Loucy (cell line): ENCODE results near the gene CEP290.

ENCODE experiments used
- H2AFZ ChIP-seq: fragments of 200-600 bp; sonication (generic); 2 replicates; pipeline ENCODE4 v1.6.0; 2016; ENCODE audit warnings: antibody characterized with exemption, mild to moderate bottlenecking, low read length, moderate library complexity
- H3F3A ChIP-seq: fragments of 200-600 bp; 2 replicates; pipeline ENCODE4 v1.6.0; 2016; ENCODE audit warnings: antibody characterized with exemption, low read depth, mild to moderate bottlenecking
- H3K27me3 ChIP-seq: fragments of 200-600 bp; sonication (generic); 2 replicates; pipeline ENCODE4 v1.6.1; 2014; ENCODE audit warnings: low read length, mild to moderate bottlenecking; ENCODE audit not compliant: insufficient read depth, poor library complexity, severe bottlenecking
- H3K36me3 ChIP-seq: fragments of 200-600 bp; sonication (generic); 2 replicates; pipeline ENCODE4 v1.6.1; 2016; ENCODE audit warnings: low read length; ENCODE audit not compliant: insufficient read depth
- H3K4me1 ChIP-seq: fragments of 200-600 bp; sonication (generic); 2 replicates; pipeline ENCODE4 v1.5.1; 2014; ENCODE audit warnings: low read length, mild to moderate bottlenecking; ENCODE audit not compliant: insufficient read depth, poor library complexity, severe bottlenecking
- H3K4me2 ChIP-seq: fragments of 200-600 bp; sonication (generic); 2 replicates; pipeline ENCODE4 v1.6.0; 2014; ENCODE audit warnings: antibody characterized with exemption, low read length, low read depth, mild to moderate bottlenecking; ENCODE audit not compliant: poor library complexity, severe bottlenecking
- H3K4me3 ChIP-seq: fragments of 200-600 bp; sonication (generic); 2 replicates; pipeline ENCODE4 v1.5.1; 2014; ENCODE audit warnings: low read length, mild to moderate bottlenecking, mixed read lengths; ENCODE audit not compliant: poor library complexity, severe bottlenecking
- H3K79me2 ChIP-seq: fragments of 200-600 bp; sonication (generic); 2 replicates; pipeline ENCODE4 v1.6.1; 2014; ENCODE audit warnings: low read length; ENCODE audit not compliant: insufficient read depth
- H3K9ac ChIP-seq: fragments of 200-600 bp; sonication (generic); 2 replicates; pipeline ENCODE4 v1.6.0; 2014; ENCODE audit warnings: mild to moderate bottlenecking, low read depth, low read length, moderate library complexity; ENCODE audit not compliant: poor library complexity, severe bottlenecking
- H3K9me2 ChIP-seq: fragments of 200-600 bp; sonication (generic); replicated peaks from 2 replicates; pipeline ENCODE4 v1.6.1; 2016; ENCODE audit warnings: low read depth, low read length, mixed read lengths
- H3K9me3 ChIP-seq: fragments of 200-600 bp; sonication (generic); 2 replicates; pipeline ENCODE4 v1.6.1; 2014; ENCODE audit warnings: mild to moderate bottlenecking, antibody characterized with exemption, low read length, low read depth; ENCODE audit not compliant: insufficient read depth
- H4K20me1 ChIP-seq: fragments of 200-600 bp; sonication (generic); 2 replicates; pipeline ENCODE4 v1.6.0; 2014; ENCODE audit warnings: antibody characterized with exemption, low read length, mild to moderate bottlenecking; ENCODE audit not compliant: insufficient read depth, poor library complexity, severe bottlenecking
- CTCF ChIP-seq: fragments of 200-600 bp; sonication (generic); conservative IDR thresholded peaks from 2 replicates; pipeline ENCODE4 v1.5.1; 2014; ENCODE audit warnings: mild to moderate bottlenecking, antibody characterized with exemption, low read length
- EZH2phosphoT487 ChIP-seq: fragments of 200-600 bp; IDR thresholded peaks from 2 replicates; pipeline ENCODE4 v1.6.1; 2018; ENCODE audit warnings: antibody characterized with exemption, mild to moderate bottlenecking, moderate library complexity, borderline replicate concordance

CEP290 gene

GRCh38 chr12:88093573-88093972, 48.3 kb downstream of the CEP290 start:
- Histone ChIP-seq H3K4me1 (no peaks in the 10 kb centered on the region), H4K20me1 (no peaks in the 10 kb centered on the region), H3K9me3 (no peaks in the 10 kb centered on the region), H3K9me2 (no peaks in the 10 kb centered on the region), H3K9ac (no peak overlapping the region), H3K79me2 (no peaks in the 10 kb centered on the region), H3K36me3 (peaks cover 9% of the 10 kb centered on the region; the same call in 1 of the 2 replicates), H3K4me3 (no peak overlapping the region), H3F3A (no peaks in the 10 kb centered on the region), H2AFZ (no peak overlapping the region), H3K4me2 (no peak overlapping the region), H3K27me3 (no peaks in the 10 kb centered on the region)
- TF ChIP-seq EZH2phosphoT487 = no peak
- no peak for TF ChIP-seq CTCF

GRCh38 chr12:88092771-88093170, 49.1 kb downstream of the CEP290 start:
- TF ChIP-seq CTCF (no peak), EZH2phosphoT487 (no peak)

GRCh38 chr12:88084210-88084609, 57.7 kb downstream of the CEP290 start:
- Histone ChIP-seq H3K9me3 (no peaks in the 10 kb centered on the region), H3K4me1 (no peaks in the 10 kb centered on the region), H3K79me2 (no peaks in the 10 kb centered on the region), H3F3A (no peaks in the 10 kb centered on the region), H3K9me2 (no peaks in the 10 kb centered on the region), H3K27me3 (no peaks in the 10 kb centered on the region), H3K9ac (no peak overlapping the region), H2AFZ (no peak overlapping the region), H3K4me3 (no peak overlapping the region), H4K20me1 (no peaks in the 10 kb centered on the region), H3K36me3 (peaks cover 44% of the 10 kb centered on the region; the same call in 1 of the 2 replicates), H3K4me2 (no peak overlapping the region)
- no peak for TF ChIP-seq CTCF
- TF ChIP-seq EZH2phosphoT487 = no peak

More at GRCh38 chr12:88092771-88093170, 49.1 kb downstream of the CEP290 start:
- Histone ChIP-seq H3F3A (no peaks in the 10 kb centered on the region), H3K9me3 (no peaks in the 10 kb centered on the region), H3K27me3 (no peaks in the 10 kb centered on the region), H3K4me3 (no peak overlapping the region), H3K4me2 (no peak overlapping the region), H3K79me2 (no peaks in the 10 kb centered on the region), H3K9me2 (no peaks in the 10 kb centered on the region), H3K36me3 (peaks cover 9% of the 10 kb centered on the region; the same call in 1 of the 2 replicates), H2AFZ (no peak overlapping the region), H3K4me1 (no peaks in the 10 kb centered on the region), H3K9ac (no peak overlapping the region), H4K20me1 (no peaks in the 10 kb centered on the region)
